ENCODE data around the gene TXNL1.

- no peak for TF ChIP-seq POLR2A (IDR thresholded peaks at IDR 0.05)
- no peak for TF ChIP-seq CTCF (IDR thresholded peaks at IDR 0.05)
These were observed 34.0 kb upstream of the TXNL1 start for GRCh38 chr18:56672391-56672790.

Measured in heart left ventricle (tissue), 13 donors.